ENCODE results near the gene RARS2.

- no peak for TF ChIP-seq POLR2AphosphoS2 (conservative IDR thresholded peaks at IDR 0.05; ENCODE audit: low read length)
- TF ChIP-seq POLR2A (IDR thresholded peaks at IDR 0.05; ENCODE audit: low read length): no peak
- no peak for TF ChIP-seq MAFK (IDR thresholded peaks at IDR 0.05; ENCODE audit: partially characterized antibody)
Measured at GRCh38 chr6:87639373-87639772, 49.6 kb upstream of the RARS2 start.

Measured in A549 (cell line).